Retinal pigment epithelial cell (primary cell): ENCODE measurements around the gene MANSC1.
"Not testable (repeated sequence)": the region's sequence is repeated elsewhere in the genome, so short reads cannot be mapped to it uniquely, and the experiment has no call there.

ENCODE experiments used
- DNase-seq: peaks from one replicate; pipeline ENCODE4 v3.0.0-alpha.2; 2010; ENCODE audit warnings: low read depth
- H3K4me3 ChIP-seq: 2 replicates; pipeline ENCODE4 v1.5.1; 2011; ENCODE audit warnings: mild to moderate bottlenecking, low read length, control low read depth, moderate library complexity
- CTCF ChIP-seq: conservative IDR thresholded peaks from 2 replicates; pipeline ENCODE4 v1.5.1; 2011; ENCODE audit warnings: low read depth, low read length, control low read depth, inconsistent platforms

Gene MANSC1

GRCh38 chr12:12323591-12323990 is 26.5 kb downstream of the MANSC1 start:
- no peak for DNase-seq
- H3K4me3 ChIP-seq = no peak overlapping the region
- TF ChIP-seq CTCF = no peak

- H3K4me3 ChIP-seq = no peak overlapping the region
- TF ChIP-seq CTCF = no peak
- DNase-seq = no peak
These were observed 26.9 kb downstream of the MANSC1 start for GRCh38 chr12:12323118-12323517.

GRCh38 chr12:12319451-12320183 is 30.4 kb downstream of the MANSC1 start:
- TF ChIP-seq CTCF = no peak
- no peak for DNase-seq
- H3K4me3 ChIP-seq = no peak overlapping the region

GRCh38 chr12:12315838-12316237 is 34.2 kb downstream of the MANSC1 start:
- no peak for TF ChIP-seq CTCF
- DNase-seq = no peak
- H3K4me3 ChIP-seq = no peak overlapping the region

- not testable (repeated sequence) for H3K4me3 ChIP-seq, DNase-seq
These were observed 39.3 kb downstream of the MANSC1 start for GRCh38 chr12:12310695-12311094.

- TF ChIP-seq CTCF = no peak
- H3K4me3 ChIP-seq = no peak overlapping the region
- DNase-seq = no peak
These were observed 44.3 kb downstream of the MANSC1 start for GRCh38 chr12:12305568-12306300.

- H3K4me3 ChIP-seq = no peak overlapping the region
- no peak for DNase-seq
- TF ChIP-seq CTCF = no peak
These were observed 47.1 kb downstream of the MANSC1 start for GRCh38 chr12:12302976-12303375.
